HL-60 (cell line): ENCODE measurements around the gene CBX3.
A peak's percentile ranks its signal among the peaks of the same experiment; 100 is the strongest.

ENCODE experiments used
- DNase-seq, 2 experiments: peaks; one replicate each; pipeline ENCODE4 v3.0.0-alpha.2; 2010 to 2020; ENCODE audit warnings: low read depth in 1 of 2, low spot score in 1 of 2
- H3K27ac ChIP-seq: fragments of 250-450 bp; sonication (Bioruptor Pico); replicated peaks from 2 replicates; pipeline ENCODE4 v1.5.1; 2020; ENCODE audit warnings: mild to moderate bottlenecking, moderate library complexity
- H3K27me3 ChIP-seq: fragments of 250-450 bp; sonication (Bioruptor Pico); 2 replicates; pipeline ENCODE4 v1.5.1; 2021; ENCODE audit warnings: mild to moderate bottlenecking, moderate library complexity; ENCODE audit not compliant: insufficient read depth, poor library complexity, severe bottlenecking
- H3K4me3 ChIP-seq: replicated peaks from 2 replicates; pipeline ENCODE4 v1.5.1; 2011; ENCODE audit warnings: mild to moderate bottlenecking, control low read depth, low read length; ENCODE audit not compliant: insufficient read depth
- GABPA ChIP-seq: IDR thresholded peaks from 2 replicates; pipeline ENCODE4 v1.6.1; 2012; ENCODE audit warnings: low read depth
- POLR2AphosphoS5 ChIP-seq: IDR thresholded peaks from 2 replicates; pipeline ENCODE4 v1.6.1; 2012; ENCODE audit warnings: low read depth
- SPI1 ChIP-seq: IDR thresholded peaks from 2 replicates; pipeline ENCODE4 v1.6.1; 2012; ENCODE audit warnings: low read depth, mild to moderate bottlenecking, borderline replicate concordance
- TF ChIP-seq, protein P1 (sequence below): IDR thresholded peaks from one replicate; pipeline ENCODE4 v1.5.1; 2011; ENCODE audit warnings: low read length, control low read depth, inconsistent platforms; ENCODE audit not compliant: insufficient read depth
- TF ChIP-seq, protein P2 (sequence below): IDR thresholded peaks from 2 replicates; pipeline ENCODE4 v1.6.1; 2012; ENCODE audit warnings: low read depth; ENCODE audit not compliant: insufficient replicate concordance

The CBX3 gene

DNA sequence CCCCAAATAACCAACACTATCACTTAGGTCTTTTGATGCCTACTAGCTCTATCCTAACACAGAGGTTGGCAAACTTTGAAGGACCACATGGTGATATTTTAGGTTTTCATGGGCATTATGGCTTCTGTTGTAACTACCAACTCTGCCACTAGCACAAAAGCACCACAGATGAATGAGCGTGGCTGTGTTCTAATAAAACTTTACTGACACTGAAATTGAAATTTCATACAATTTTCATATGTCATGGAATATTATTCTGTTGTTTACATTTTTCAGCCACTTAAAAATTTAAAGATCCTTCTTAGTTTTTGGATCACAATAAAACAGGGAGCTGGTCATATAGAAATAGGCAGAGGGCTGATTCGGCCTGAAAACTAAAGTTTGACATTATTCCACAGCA lies 26.4 kb downstream of the CBX3 start:
- DNase-seq, result no peak
- no peaks in the 10 kb centered on the region for H3K27me3 ChIP-seq
- TF ChIP-seq POLR2AphosphoS5 (no peak), SPI1 (no peak), GABPA (no peak)
- TF ChIP-seq, protein P1, sequence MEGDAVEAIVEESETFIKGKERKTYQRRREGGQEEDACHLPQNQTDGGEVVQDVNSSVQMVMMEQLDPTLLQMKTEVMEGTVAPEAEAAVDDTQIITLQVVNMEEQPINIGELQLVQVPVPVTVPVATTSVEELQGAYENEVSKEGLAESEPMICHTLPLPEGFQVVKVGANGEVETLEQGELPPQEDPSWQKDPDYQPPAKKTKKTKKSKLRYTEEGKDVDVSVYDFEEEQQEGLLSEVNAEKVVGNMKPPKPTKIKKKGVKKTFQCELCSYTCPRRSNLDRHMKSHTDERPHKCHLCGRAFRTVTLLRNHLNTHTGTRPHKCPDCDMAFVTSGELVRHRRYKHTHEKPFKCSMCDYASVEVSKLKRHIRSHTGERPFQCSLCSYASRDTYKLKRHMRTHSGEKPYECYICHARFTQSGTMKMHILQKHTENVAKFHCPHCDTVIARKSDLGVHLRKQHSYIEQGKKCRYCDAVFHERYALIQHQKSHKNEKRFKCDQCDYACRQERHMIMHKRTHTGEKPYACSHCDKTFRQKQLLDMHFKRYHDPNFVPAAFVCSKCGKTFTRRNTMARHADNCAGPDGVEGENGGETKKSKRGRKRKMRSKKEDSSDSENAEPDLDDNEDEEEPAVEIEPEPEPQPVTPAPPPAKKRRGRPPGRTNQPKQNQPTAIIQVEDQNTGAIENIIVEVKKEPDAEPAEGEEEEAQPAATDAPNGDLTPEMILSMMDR, result no peak
- TF ChIP-seq, protein P2, sequence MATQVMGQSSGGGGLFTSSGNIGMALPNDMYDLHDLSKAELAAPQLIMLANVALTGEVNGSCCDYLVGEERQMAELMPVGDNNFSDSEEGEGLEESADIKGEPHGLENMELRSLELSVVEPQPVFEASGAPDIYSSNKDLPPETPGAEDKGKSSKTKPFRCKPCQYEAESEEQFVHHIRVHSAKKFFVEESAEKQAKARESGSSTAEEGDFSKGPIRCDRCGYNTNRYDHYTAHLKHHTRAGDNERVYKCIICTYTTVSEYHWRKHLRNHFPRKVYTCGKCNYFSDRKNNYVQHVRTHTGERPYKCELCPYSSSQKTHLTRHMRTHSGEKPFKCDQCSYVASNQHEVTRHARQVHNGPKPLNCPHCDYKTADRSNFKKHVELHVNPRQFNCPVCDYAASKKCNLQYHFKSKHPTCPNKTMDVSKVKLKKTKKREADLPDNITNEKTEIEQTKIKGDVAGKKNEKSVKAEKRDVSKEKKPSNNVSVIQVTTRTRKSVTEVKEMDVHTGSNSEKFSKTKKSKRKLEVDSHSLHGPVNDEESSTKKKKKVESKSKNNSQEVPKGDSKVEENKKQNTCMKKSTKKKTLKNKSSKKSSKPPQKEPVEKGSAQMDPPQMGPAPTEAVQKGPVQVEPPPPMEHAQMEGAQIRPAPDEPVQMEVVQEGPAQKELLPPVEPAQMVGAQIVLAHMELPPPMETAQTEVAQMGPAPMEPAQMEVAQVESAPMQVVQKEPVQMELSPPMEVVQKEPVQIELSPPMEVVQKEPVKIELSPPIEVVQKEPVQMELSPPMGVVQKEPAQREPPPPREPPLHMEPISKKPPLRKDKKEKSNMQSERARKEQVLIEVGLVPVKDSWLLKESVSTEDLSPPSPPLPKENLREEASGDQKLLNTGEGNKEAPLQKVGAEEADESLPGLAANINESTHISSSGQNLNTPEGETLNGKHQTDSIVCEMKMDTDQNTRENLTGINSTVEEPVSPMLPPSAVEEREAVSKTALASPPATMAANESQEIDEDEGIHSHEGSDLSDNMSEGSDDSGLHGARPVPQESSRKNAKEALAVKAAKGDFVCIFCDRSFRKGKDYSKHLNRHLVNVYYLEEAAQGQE, result no peak
- no peak overlapping the region for H3K27ac ChIP-seq
- no peak overlapping the region for H3K4me3 ChIP-seq

DNA sequence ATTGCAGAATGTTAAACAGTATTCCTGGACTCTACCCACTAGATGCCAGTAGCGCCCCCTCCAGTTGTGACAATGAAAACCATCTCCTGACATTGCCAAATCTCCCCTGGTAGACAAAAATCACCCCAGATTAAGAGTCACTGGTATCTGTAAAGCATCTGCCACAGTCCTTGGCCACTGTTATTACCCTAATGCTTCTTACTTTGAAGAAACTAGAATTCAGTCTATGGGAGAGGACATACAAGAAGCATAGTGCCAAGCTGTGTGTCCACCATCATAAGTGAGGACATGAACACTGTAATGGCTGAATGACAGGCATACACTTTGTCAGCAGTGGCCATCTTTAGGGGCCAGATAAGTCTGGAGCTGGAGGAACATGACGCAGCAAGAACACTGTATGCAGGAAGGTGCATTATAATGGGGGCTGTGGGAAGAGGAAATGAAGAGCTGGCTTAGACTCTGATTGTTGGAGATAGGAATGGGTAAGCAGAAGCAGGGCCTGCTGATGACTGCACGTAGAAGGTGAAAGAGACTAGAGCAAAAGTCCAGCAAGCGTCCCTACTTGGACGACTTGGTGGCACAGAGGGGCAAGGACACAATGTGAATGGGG lies 32.5 kb downstream of the CBX3 start:
- TF ChIP-seq, protein P1, result no peak
- no peak for TF ChIP-seq SPI1
- TF ChIP-seq, protein P2, result no peak
- TF ChIP-seq GABPA, result no peak
- no peak for TF ChIP-seq POLR2AphosphoS5
- Histone ChIP-seq H3K27me3 (no peaks in the 10 kb centered on the region), H3K4me3 (no peak overlapping the region), H3K27ac (no peak overlapping the region)
- DNase-seq, result no peak

DNA sequence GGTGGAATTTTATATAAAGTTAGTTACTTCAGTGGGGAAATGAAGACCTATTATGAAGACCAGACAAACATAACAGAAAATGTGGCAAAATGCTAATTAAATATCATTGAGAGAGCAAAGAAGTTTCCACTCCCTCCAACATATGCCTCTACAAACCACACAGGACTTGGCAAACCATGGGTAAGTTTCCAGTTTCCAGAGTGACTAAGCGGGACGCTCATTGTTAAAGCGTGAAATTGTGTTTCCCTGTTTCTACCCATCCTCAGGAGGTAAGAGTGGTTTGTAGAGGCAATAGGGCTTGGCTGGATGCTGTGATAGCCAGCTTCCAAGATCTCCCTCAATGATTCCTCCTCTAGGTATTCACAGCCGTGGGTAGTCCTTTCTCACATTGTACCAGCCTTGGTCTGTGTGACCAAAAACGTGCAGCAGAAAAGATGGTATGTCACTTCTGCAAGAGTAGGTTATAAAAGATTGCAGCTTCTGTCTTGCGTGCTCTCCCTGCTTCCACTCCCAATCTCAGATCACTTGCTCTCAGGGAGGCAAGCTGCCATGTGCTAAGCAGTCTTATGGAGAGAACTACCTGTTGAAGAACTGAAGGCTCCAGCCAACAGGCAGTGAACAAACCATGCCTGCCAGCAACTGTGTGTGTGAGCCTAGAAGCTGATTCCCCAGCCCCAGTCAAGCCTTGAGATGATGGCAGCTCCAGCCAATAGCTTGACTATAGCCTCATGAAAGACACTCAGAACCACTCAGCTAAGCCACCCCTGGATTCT lies 35.7 kb downstream of the CBX3 start:
- Histone ChIP-seq H3K27ac (peak overlapping the region; percentile 40; the same call in 1 of the 2 replicates), H3K27me3 (no peaks in the 10 kb centered on the region), H3K4me3 (no peak overlapping the region)
- DNase-seq, result no peak
- TF ChIP-seq, protein P1, result no peak
- TF ChIP-seq POLR2AphosphoS5 (no peak), GABPA (no peak)
